ENCODE measurements around the gene GMPS. TPM values are rescaled to one million over a fixed set of nuclear protein-coding genes. Genes with fewer than 3 reads are reported as not detected.

GMPS gene
- total and polyA plus RNA-seq, 2 of the 13 experiments (the other 11 are each of a cell fraction or from before 2014, with no cell fraction given), result 29.6 to 85.5 TPM

DNA sequence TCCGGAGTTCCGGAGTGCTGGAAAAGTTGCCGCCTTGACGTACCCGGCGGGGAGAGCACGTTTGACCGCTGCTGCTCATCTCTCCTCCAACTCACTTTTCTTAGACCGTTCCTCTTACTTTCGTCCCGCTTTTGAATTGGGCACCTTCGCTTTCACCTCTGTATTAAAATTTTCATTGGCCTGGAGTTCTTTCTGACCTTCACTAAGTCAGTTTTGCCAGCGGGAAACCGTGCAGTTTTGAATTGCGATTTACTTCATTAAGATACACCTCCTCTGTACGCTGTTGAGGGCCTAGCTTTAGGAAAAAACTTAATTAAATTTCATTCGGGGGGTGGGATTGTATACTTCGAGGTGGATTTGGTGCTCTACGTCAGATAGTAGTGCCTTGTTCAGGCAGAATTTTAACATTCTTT lies 1.3 kb downstream of the GMPS start:
- peaks cover 15% of the 10 kb centered on the region; the same call in 1 of the 2 replicates for H4K20me1 ChIP-seq (ENCODE audit: insufficient read depth, low read length)
- no TSS peak for BruUV-seq (replicated peaks)
- H3K27me3 ChIP-seq (ENCODE audit: control insufficient read depth in 1 of 2, insufficient read depth in 2 of 2, low read length in 2 of 2), result no peaks in the 10 kb centered on the region; a peak in 1 of 5 replicates
- CTCF ChIA-PET (ENCODE audit: low intra/inter-chr PET ratio, low total read pairs), result no interaction called here
- intact Hi-C loops (cut with micrococcal nuclease; ENCODE audit: unreplicated experiment) (loop anchor here (2.0 to 5.0 kb wide), 3 partner anchors 17 to 159 kb away; partner anchors contain the start of gene SLC33A1), in situ Hi-C loops (cut with HindIII; ENCODE audit: extremely low pct_ligation_motif_present, low pct_unique_long_range_greater_than_20kb) (no loop called here)
- peaks cover 60% of the 10 kb centered on the region for H3K79me2 ChIP-seq (ENCODE audit: insufficient read depth, low read length)
- no peaks in the 10 kb centered on the region for H3K36me3 ChIP-seq (replicated peaks in 1 of 2; ENCODE audit: control insufficient read depth in 1 of 2, insufficient read depth in 2 of 2, low read length in 2 of 2)
- H3K4me3 ChIP-seq (replicated peaks in 1 of 3; ENCODE audit: insufficient read depth in 1 of 3, low read depth in 2 of 3, low read length in 3 of 3), result peak overlapping the region; percentile 98 to 99 (median 99)
- no peak overlapping the region for H2AFZ ChIP-seq (ENCODE audit: low read length)
- H3K27ac ChIP-seq (ENCODE audit: extremely low read length, insufficient read depth, low read length), result peak overlapping the region; percentile 98
- ATAC-seq (no peak), DNase-seq (ENCODE audit: low spot score) (no peak), FAIRE-seq (no peak)
- POLR2A ChIA-PET, result interaction anchor here (1.3 to 3.3 kb wide), 3 partner anchors 9 to 66 kb away, joined by 8 to 32 read pairs (median 10); partner anchors contain the start of genes C3orf33 and SLC33A1
- H3K9me3 ChIP-seq (ENCODE audit: low read length), result no peaks in the 10 kb centered on the region
- peak overlapping the region; percentile 81 for H3K4me2 ChIP-seq (ENCODE audit: low read depth, low read length)
- H3K9ac ChIP-seq (ENCODE audit: insufficient read depth, low read depth, low read length), result peak overlapping the region; percentile 98
- peaks cover 62% of the 10 kb centered on the region for H3K4me1 ChIP-seq (ENCODE audit: insufficient read depth, low read length)
- WGBS (ENCODE audit: low lambda C conversion rate), result under 1% methylated on average over 14 of the region's 19 CpGs
- 0 out of 2 replicates have a peak, but pooled peaks have one; percentile 23 for TF ChIP-seq GABPB1 (CRISPR knock-in tag; IDR thresholded peaks at IDR 0.05)
- 0 out of 2 replicates have a peak, but pooled peaks have one; percentile 7 for TF ChIP-seq HOXD1 (CRISPR knock-in tag; IDR thresholded peaks at IDR 0.05)
- TF ChIP-seq ZNF761 (CRISPR knock-in tag; conservative IDR thresholded peaks at IDR 0.05), result 0 out of 2 replicates have a peak, but pooled peaks have one; percentile 0
- TF ChIP-seq, protein P1, sequence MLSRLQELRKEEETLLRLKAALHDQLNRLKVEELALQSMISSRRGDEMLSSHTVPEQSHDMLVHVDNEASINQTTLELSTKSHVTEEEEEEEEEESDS (CRISPR knock-in tag; IDR thresholded peaks at IDR 0.05; ENCODE audit: borderline replicate concordance), result no peak
- TF ChIP-seq, protein P2, sequence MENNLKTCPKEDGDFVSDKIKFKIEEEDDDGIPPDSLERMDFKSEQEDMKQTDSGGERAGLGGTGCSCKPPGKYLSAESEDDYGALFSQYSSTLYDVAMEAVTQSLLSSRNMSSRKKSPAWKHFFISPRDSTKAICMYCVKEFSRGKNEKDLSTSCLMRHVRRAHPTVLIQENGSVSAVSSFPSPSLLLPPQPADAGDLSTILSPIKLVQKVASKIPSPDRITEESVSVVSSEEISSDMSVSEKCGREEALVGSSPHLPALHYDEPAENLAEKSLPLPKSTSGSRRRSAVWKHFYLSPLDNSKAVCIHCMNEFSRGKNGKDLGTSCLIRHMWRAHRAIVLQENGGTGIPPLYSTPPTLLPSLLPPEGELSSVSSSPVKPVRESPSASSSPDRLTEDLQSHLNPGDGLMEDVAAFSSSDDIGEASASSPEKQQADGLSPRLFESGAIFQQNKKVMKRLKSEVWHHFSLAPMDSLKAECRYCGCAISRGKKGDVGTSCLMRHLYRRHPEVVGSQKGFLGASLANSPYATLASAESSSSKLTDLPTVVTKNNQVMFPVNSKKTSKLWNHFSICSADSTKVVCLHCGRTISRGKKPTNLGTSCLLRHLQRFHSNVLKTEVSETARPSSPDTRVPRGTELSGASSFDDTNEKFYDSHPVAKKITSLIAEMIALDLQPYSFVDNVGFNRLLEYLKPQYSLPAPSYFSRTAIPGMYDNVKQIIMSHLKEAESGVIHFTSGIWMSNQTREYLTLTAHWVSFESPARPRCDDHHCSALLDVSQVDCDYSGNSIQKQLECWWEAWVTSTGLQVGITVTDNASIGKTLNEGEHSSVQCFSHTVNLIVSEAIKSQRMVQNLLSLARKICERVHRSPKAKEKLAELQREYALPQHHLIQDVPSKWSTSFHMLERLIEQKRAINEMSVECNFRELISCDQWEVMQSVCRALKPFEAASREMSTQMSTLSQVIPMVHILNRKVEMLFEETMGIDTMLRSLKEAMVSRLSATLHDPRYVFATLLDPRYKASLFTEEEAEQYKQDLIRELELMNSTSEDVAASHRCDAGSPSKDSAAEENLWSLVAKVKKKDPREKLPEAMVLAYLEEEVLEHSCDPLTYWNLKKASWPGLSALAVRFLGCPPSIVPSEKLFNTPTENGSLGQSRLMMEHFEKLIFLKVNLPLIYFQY (CRISPR knock-in tag; IDR thresholded peaks at IDR 0.05; ENCODE audit: borderline replicate concordance), result no peak
- TF ChIP-seq, protein P3, sequence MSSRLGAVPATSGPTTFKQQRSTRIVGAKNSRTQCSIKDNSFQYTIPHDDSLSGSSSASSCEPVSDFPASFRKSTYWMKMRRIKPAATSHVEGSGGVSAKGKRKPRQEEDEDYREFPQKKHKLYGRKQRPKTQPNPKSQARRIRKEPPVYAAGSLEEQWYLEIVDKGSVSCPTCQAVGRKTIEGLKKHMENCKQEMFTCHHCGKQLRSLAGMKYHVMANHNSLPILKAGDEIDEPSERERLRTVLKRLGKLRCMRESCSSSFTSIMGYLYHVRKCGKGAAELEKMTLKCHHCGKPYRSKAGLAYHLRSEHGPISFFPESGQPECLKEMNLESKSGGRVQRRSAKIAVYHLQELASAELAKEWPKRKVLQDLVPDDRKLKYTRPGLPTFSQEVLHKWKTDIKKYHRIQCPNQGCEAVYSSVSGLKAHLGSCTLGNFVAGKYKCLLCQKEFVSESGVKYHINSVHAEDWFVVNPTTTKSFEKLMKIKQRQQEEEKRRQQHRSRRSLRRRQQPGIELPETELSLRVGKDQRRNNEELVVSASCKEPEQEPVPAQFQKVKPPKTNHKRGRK (CRISPR knock-in tag; IDR thresholded peaks at IDR 0.05), result no peak
- no peak for TF ChIP-seq HNF4G (IDR thresholded peaks at IDR 0.05; ENCODE audit: borderline replicate concordance, low read depth, low read length)
- no peak for TF ChIP-seq HNF4G (CRISPR knock-in tag; IDR thresholded peaks at IDR 0.05; ENCODE audit: borderline replicate concordance, low read depth)
- TF ChIP-seq NR1H2 (CRISPR knock-in tag; IDR thresholded peaks at IDR 0.05; ENCODE audit: borderline replicate concordance, low read depth), result no peak
- TF ChIP-seq, protein P4, sequence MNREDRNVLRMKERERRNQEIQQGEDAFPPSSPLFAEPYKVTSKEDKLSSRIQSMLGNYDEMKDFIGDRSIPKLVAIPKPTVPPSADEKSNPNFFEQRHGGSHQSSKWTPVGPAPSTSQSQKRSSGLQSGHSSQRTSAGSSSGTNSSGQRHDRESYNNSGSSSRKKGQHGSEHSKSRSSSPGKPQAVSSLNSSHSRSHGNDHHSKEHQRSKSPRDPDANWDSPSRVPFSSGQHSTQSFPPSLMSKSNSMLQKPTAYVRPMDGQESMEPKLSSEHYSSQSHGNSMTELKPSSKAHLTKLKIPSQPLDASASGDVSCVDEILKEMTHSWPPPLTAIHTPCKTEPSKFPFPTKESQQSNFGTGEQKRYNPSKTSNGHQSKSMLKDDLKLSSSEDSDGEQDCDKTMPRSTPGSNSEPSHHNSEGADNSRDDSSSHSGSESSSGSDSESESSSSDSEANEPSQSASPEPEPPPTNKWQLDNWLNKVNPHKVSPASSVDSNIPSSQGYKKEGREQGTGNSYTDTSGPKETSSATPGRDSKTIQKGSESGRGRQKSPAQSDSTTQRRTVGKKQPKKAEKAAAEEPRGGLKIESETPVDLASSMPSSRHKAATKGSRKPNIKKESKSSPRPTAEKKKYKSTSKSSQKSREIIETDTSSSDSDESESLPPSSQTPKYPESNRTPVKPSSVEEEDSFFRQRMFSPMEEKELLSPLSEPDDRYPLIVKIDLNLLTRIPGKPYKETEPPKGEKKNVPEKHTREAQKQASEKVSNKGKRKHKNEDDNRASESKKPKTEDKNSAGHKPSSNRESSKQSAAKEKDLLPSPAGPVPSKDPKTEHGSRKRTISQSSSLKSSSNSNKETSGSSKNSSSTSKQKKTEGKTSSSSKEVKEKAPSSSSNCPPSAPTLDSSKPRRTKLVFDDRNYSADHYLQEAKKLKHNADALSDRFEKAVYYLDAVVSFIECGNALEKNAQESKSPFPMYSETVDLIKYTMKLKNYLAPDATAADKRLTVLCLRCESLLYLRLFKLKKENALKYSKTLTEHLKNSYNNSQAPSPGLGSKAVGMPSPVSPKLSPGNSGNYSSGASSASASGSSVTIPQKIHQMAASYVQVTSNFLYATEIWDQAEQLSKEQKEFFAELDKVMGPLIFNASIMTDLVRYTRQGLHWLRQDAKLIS (CRISPR knock-in tag; IDR thresholded peaks at IDR 0.05), result peak; percentile 50; the same call in 1 of the 2 replicates
- no peak for TF ChIP-seq NFRKB (IDR thresholded peaks at IDR 0.05)
- TF ChIP-seq SAP130 (CRISPR knock-in tag; IDR thresholded peaks at IDR 0.05; ENCODE audit: low read depth), result 0 out of 2 replicates have a peak, but pooled peaks have one; percentile 52
- TF ChIP-seq ZSCAN31 (CRISPR knock-in tag; IDR thresholded peaks at IDR 0.05; ENCODE audit: low read depth), result no peak
- TF ChIP-seq, protein P5, sequence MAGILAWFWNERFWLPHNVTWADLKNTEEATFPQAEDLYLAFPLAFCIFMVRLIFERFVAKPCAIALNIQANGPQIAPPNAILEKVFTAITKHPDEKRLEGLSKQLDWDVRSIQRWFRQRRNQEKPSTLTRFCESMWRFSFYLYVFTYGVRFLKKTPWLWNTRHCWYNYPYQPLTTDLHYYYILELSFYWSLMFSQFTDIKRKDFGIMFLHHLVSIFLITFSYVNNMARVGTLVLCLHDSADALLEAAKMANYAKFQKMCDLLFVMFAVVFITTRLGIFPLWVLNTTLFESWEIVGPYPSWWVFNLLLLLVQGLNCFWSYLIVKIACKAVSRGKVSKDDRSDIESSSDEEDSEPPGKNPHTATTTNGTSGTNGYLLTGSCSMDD (CRISPR knock-in tag; IDR thresholded peaks at IDR 0.05), result no peak
